Ascending aorta (tissue), 2 donors: ENCODE measurements around the gene LUZP2. TPM values are rescaled to one million over a fixed set of nuclear protein-coding genes. Genes with fewer than 3 reads are reported as not detected.
"Not testable (repeated sequence)": the region's sequence is repeated elsewhere in the genome, so short reads cannot be mapped to it uniquely, and the experiment has no call there.

Experiments used
- DNase-seq, 2 donors: peaks; one replicate each; pipeline ENCODE4 v3.0.0-alpha.2; 2019; ENCODE audit warnings: low spot score in 2 of 2
- H3K27ac ChIP-seq, 2 donors: fragments of 200-600 bp; sonication (generic); one replicate each; pipeline ENCODE4 v1.5.1; 2016 to 2017; ENCODE audit warnings: mild to moderate bottlenecking in 1 of 2
- H3K27me3 ChIP-seq: fragments of 200-600 bp; sonication (generic); one replicate; pipeline ENCODE4 v1.5.1; 2017
- H3K36me3 ChIP-seq, 2 donors: fragments of 200-600 bp; sonication (generic); one replicate each; pipeline ENCODE4 v1.5.1; 2016
- H3K4me1 ChIP-seq, 2 donors: fragments of 200-600 bp; sonication (generic); one replicate each; pipeline ENCODE4 v1.5.1; 2016 to 2017; ENCODE audit warnings: mild to moderate bottlenecking in 1 of 2
- H3K4me3 ChIP-seq, 2 donors: fragments of 200-600 bp; sonication (generic); one replicate each; pipeline ENCODE4 v1.5.1; 2016 to 2017; ENCODE audit warnings: mild to moderate bottlenecking in 1 of 2
- H3K9me3 ChIP-seq, 2 donors: fragments of 200-600 bp; sonication (generic); one replicate each; pipeline ENCODE4 v1.5.1; 2016
- CTCF ChIP-seq, 3 experiments: fragments of 200-600 bp in 2 of 3; fragments of 450-650 bp in 1 of 3; sonication (generic) in 2 of 3; IDR thresholded peaks; one replicate each; pipeline ENCODE4 v1.5.1; 2016 to 2019; ENCODE audit warnings: antibody characterized with exemption in 3 of 3, mild to moderate bottlenecking in 1 of 3, moderate library complexity in 1 of 3
- intact Hi-C: fragments of 100-400 bp; cut with DNase I; formaldehyde crosslinking; loops from one replicate; pipeline ENCODE4 v1.15.1; 2023
- total RNA-seq: library from RNA; depleted of rRNA; stranded (reverse); fragments of >200 nt; gene quantifications from one replicate; pipeline ENCODE4 v1.1.0, GENCODE V29; 2016

Gene LUZP2
- total RNA-seq, 1 donor from 2014 or later, result 0.11 TPM

- DNase-seq, result no peak
- no peaks in the 10 kb centered on the region for H3K4me1 ChIP-seq
- intact Hi-C loops, result no loop called here
Measured at GRCh38 chr11:24944891-24945290, 448.0 kb downstream of the LUZP2 start.

GRCh38 chr11:24949406-24949805 lies 452.6 kb downstream of the LUZP2 start:
- Histone ChIP-seq H3K4me3 (no peak overlapping the region), H3K36me3 (no peaks in the 10 kb centered on the region), H3K9me3 (no peaks in the 10 kb centered on the region), H3K4me1 (no peaks in the 10 kb centered on the region), H3K27me3 (no peaks in the 10 kb centered on the region), H3K27ac (no peak overlapping the region)
- no peak for TF ChIP-seq CTCF (IDR thresholded peaks at IDR 0.05)
- intact Hi-C loops, result no loop called here
- DNase-seq, result no peak

More at GRCh38 chr11:24944891-24945290, 448.0 kb downstream of the LUZP2 start:
- TF ChIP-seq CTCF (IDR thresholded peaks at IDR 0.05), result no peak
- no peaks in the 10 kb centered on the region for H3K9me3 ChIP-seq
- no peaks in the 10 kb centered on the region for H3K27me3 ChIP-seq
- no peak overlapping the region for H3K4me3 ChIP-seq
- H3K27ac ChIP-seq, result no peak overlapping the region
- H3K36me3 ChIP-seq, result no peaks in the 10 kb centered on the region

GRCh38 chr11:24963852-24964251 lies 467.0 kb downstream of the LUZP2 start:
- Histone ChIP-seq H3K27me3 (no peaks in the 10 kb centered on the region), H3K9me3 (no peaks in the 10 kb centered on the region), H3K4me3 (no peak overlapping the region), H3K4me1 (no peaks in the 10 kb centered on the region), H3K36me3 (no peaks in the 10 kb centered on the region), H3K27ac (no peak overlapping the region)
- DNase-seq, result no peak
- intact Hi-C loops, result no loop called here
- TF ChIP-seq CTCF (IDR thresholded peaks at IDR 0.05), result no peak

- no peaks in the 10 kb centered on the region for H3K4me1 ChIP-seq
- H3K9me3 ChIP-seq, result no peaks in the 10 kb centered on the region
- no peak for DNase-seq
- H3K27ac ChIP-seq, result no peak overlapping the region
- no peak for TF ChIP-seq CTCF (IDR thresholded peaks at IDR 0.05)
- H3K36me3 ChIP-seq, result no peaks in the 10 kb centered on the region
- no peaks in the 10 kb centered on the region for H3K27me3 ChIP-seq
- intact Hi-C loops, result no loop called here
- H3K4me3 ChIP-seq, result no peak overlapping the region
Measured at GRCh38 chr11:24965748-24966147, 468.9 kb downstream of the LUZP2 start.

GRCh38 chr11:24993903-24994302 lies 497.1 kb downstream of the LUZP2 start:
- intact Hi-C loops, H3K4me1 ChIP-seq, H3K9me3 ChIP-seq: not testable (repeated sequence)

GRCh38 chr11:24999929-25000328 lies 503.1 kb downstream of the LUZP2 start:
- H3K27me3 ChIP-seq, H3K36me3 ChIP-seq, intact Hi-C loops, DNase-seq, H3K27ac ChIP-seq, H3K4me3 ChIP-seq, H3K9me3 ChIP-seq, H3K4me1 ChIP-seq: not testable (repeated sequence)

More at GRCh38 chr11:24993903-24994302, 497.1 kb downstream of the LUZP2 start:
- DNase-seq, H3K27ac ChIP-seq, H3K4me3 ChIP-seq, H3K27me3 ChIP-seq, H3K36me3 ChIP-seq: not testable (repeated sequence)

GRCh38 chr11:25037431-25037830 lies 540.6 kb downstream of the LUZP2 start:
- Histone ChIP-seq H3K36me3 (no peaks in the 10 kb centered on the region), H3K4me1 (no peaks in the 10 kb centered on the region), H3K9me3 (no peaks in the 10 kb centered on the region), H3K27me3 (no peaks in the 10 kb centered on the region), H3K4me3 (no peak overlapping the region), H3K27ac (no peak overlapping the region)
- no peak for TF ChIP-seq CTCF (IDR thresholded peaks at IDR 0.05)
- intact Hi-C loops, result no loop called here
- no peak for DNase-seq
